Smooth muscle cell (in vitro differentiated cells): ENCODE measurements around the gene RALGPS1. TPM values are rescaled to one million over a fixed set of nuclear protein-coding genes. Genes with fewer than 3 reads are reported as not detected.
A peak's percentile ranks its signal among the peaks of the same experiment; 100 is the strongest.

ENCODE experiments used
- DNase-seq: peaks from one replicate; lab custom pipeline; 2025; ENCODE audit not compliant: unreplicated experiment; lab: John Stamatoyannopoulos, UW
- H2AFZ ChIP-seq: fragments of 200-600 bp; sonication (generic); 2 replicates; pipeline ENCODE4 v1.6.0; 2016; ENCODE audit warnings: antibody characterized with exemption, low read depth, mild to moderate bottlenecking
- H3F3A ChIP-seq: fragments of 200-600 bp; sonication (generic); 2 replicates; pipeline ENCODE4 v1.6.0; 2017; ENCODE audit warnings: antibody characterized with exemption, low read depth
- H3K27ac ChIP-seq: fragments of 200-600 bp; sonication (generic); 2 replicates; pipeline ENCODE4 v1.5.1; 2016; ENCODE audit warnings: low read depth, mild to moderate bottlenecking
- H3K27me3 ChIP-seq: fragments of 200-600 bp; sonication (generic); 2 replicates; pipeline ENCODE4 v1.6.1; 2016; ENCODE audit warnings: low read depth, mild to moderate bottlenecking
- H3K36me3 ChIP-seq: fragments of 200-600 bp; sonication (generic); 2 replicates; pipeline ENCODE4 v1.5.1; 2016; ENCODE audit warnings: low read depth
- H3K4me1 ChIP-seq: fragments of 200-600 bp; sonication (generic); 2 replicates; pipeline ENCODE4 v1.5.1; 2016; ENCODE audit warnings: low read depth
- H3K4me2 ChIP-seq: fragments of 200-600 bp; sonication (generic); 2 replicates; pipeline ENCODE4 v1.6.0; 2016; ENCODE audit warnings: mild to moderate bottlenecking
- H3K4me3 ChIP-seq: fragments of 200-600 bp; sonication (generic); 2 replicates; pipeline ENCODE4 v1.5.1; 2016; ENCODE audit warnings: mild to moderate bottlenecking
- H3K79me2 ChIP-seq: fragments of 200-600 bp; sonication (generic); 2 replicates; pipeline ENCODE4 v1.6.0; 2016; ENCODE audit warnings: low read depth, mild to moderate bottlenecking
- H3K9ac ChIP-seq: fragments of 200-600 bp; sonication (generic); 2 replicates; pipeline ENCODE4 v1.6.0; 2016; ENCODE audit warnings: low read depth
- H3K9me3 ChIP-seq: fragments of 200-600 bp; sonication (generic); replicated peaks from 2 replicates; pipeline ENCODE4 v1.5.1; 2016; ENCODE audit warnings: low read depth
- H4K20me1 ChIP-seq: fragments of 200-600 bp; sonication (generic); 2 replicates; pipeline ENCODE4 v1.6.0; 2016; ENCODE audit warnings: low read depth
- WGBS: methylation state at CpG from one replicate; pipeline ENCODE4 v1.1.7; 2016; ENCODE audit warnings: low lambda C conversion rate; 5-methylcytosine and 5-hydroxymethylcytosine counted together
- polyA plus RNA-seq: library from polyadenylated mRNA; unstranded; fragments of >200 nt; fragmentation: Nextera tagmentation; extraction: Ambion mirVana; gene quantifications from 2 replicates; pipeline ENCODE4 v1.2.1, GENCODE V29; 2016
- total RNA-seq: library from RNA; depleted of rRNA; stranded (reverse); fragments of >200 nt; gene quantifications from 2 replicates; pipeline ENCODE4 v1.2.3, GENCODE V29; 2014
- TF ChIP-seq, protein P1 (sequence below): fragments of 200-600 bp; sonication (generic); IDR thresholded peaks from 2 replicates; pipeline ENCODE4 v1.5.1; 2017; ENCODE audit warnings: borderline replicate concordance, mild to moderate bottlenecking, antibody characterized with exemption; ENCODE audit not compliant: insufficient read depth, poor library complexity, severe bottlenecking

RALGPS1 gene
- total and polyA plus RNA-seq, 2 experiments from 2014 or later, result 2.1 to 4.0 TPM

DNA sequence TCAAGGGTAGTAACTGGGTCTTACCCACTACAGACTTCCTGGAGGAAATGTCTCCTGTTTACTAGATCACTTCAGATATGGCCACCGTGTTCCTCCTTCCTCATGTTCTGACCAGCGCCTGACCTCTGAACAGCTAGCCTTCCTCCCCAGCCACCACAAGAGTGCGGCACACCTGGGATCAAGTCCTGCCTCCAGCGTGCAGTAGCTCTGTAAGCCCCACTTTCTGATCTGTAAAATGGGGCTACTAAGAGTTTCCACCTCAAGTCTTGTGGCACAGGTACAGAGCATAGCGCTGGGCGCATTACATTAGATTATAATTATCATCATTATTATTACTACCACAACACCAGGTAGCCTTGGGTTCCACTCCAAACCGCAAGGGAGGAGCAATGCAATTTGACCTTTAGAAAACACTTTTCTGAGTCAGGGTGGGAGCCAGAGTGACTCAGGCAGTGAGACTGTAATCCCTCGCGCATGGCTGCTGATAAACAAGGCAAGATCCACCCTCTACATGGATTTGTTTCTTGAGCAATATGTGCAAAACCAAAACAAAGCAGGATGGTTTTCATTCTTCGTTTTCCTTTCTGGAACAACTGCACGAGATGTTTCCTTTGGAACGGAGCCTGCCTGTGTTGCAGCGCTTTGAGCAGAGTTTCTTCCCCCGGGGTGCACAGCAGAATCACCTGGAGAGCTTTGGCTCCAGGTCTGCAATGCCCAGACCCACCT, 272.8 kb downstream of the RALGPS1 start:
- Histone ChIP-seq H3K36me3 (no peaks in the 10 kb centered on the region), H3K4me3 (no peak overlapping the region), H3F3A (no peaks in the 10 kb centered on the region), H2AFZ (no peak overlapping the region), H3K9me3 (no peaks in the 10 kb centered on the region), H4K20me1 (no peaks in the 10 kb centered on the region), H3K27ac (peak overlapping the region; percentile 78), H3K79me2 (no peaks in the 10 kb centered on the region), H3K4me1 (peaks cover 3% of the 10 kb centered on the region), H3K27me3 (no peaks in the 10 kb centered on the region), H3K9ac (peak overlapping the region; percentile 15), H3K4me2 (peak overlapping the region; percentile 68)
- 40% methylated on average over 14 of the region's 14 CpGs for WGBS
- TF ChIP-seq, protein P1, sequence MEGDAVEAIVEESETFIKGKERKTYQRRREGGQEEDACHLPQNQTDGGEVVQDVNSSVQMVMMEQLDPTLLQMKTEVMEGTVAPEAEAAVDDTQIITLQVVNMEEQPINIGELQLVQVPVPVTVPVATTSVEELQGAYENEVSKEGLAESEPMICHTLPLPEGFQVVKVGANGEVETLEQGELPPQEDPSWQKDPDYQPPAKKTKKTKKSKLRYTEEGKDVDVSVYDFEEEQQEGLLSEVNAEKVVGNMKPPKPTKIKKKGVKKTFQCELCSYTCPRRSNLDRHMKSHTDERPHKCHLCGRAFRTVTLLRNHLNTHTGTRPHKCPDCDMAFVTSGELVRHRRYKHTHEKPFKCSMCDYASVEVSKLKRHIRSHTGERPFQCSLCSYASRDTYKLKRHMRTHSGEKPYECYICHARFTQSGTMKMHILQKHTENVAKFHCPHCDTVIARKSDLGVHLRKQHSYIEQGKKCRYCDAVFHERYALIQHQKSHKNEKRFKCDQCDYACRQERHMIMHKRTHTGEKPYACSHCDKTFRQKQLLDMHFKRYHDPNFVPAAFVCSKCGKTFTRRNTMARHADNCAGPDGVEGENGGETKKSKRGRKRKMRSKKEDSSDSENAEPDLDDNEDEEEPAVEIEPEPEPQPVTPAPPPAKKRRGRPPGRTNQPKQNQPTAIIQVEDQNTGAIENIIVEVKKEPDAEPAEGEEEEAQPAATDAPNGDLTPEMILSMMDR, result no peak
- no peak for DNase-seq

DNA sequence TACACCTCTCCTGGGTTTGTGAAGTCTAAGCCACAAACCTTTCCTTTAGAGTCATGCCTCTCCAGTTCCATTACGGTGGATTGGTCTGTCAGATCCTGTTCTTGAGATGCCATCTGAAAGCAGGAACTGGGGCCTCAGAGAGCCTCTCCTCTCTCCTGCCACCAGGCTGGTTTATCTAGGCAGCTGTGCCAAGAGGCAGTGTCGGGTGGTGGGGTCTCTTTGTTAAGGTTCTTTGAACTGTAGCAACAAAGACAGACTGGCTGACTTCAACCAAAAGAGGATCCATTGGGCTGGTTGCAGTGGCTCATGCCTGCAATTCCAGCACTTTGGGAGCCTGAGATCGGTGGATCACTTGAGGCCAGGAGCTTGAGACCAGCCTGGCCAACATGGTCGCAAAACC, 273.8 kb downstream of the RALGPS1 start:
- WGBS, result 89% methylated on average over 4 of the region's 4 CpGs
- H4K20me1 ChIP-seq, result no peaks in the 10 kb centered on the region
- H3K4me2 ChIP-seq, result peak overlapping the region; percentile 68
- TF ChIP-seq, protein P1, result no peak
- H3K9ac ChIP-seq, result no peak overlapping the region
- no peaks in the 10 kb centered on the region for H3K79me2 ChIP-seq
- no peak overlapping the region for H2AFZ ChIP-seq
- no peak for DNase-seq
- H3K27ac ChIP-seq, result no peak overlapping the region
- peaks cover 3% of the 10 kb centered on the region for H3K4me1 ChIP-seq
- H3F3A ChIP-seq, result no peaks in the 10 kb centered on the region
- H3K36me3 ChIP-seq, result no peaks in the 10 kb centered on the region
- no peaks in the 10 kb centered on the region for H3K27me3 ChIP-seq
- H3K4me3 ChIP-seq, result no peak overlapping the region
- no peaks in the 10 kb centered on the region for H3K9me3 ChIP-seq

- H3K27ac ChIP-seq, result no peak overlapping the region
- H3K4me3 ChIP-seq, result no peak overlapping the region
- H2AFZ ChIP-seq, result no peak overlapping the region
- no peaks in the 10 kb centered on the region for H3K79me2 ChIP-seq
- TF ChIP-seq, protein P1, result no peak
- no peaks in the 10 kb centered on the region for H3K36me3 ChIP-seq
- H3K4me2 ChIP-seq, result no peak overlapping the region
- no peak overlapping the region for H3K9ac ChIP-seq
- H3K27me3 ChIP-seq, result no peaks in the 10 kb centered on the region
- 93% methylated on average over 5 of the region's 5 CpGs for WGBS
- H3K4me1 ChIP-seq, result peaks cover 3% of the 10 kb centered on the region
- no peaks in the 10 kb centered on the region for H4K20me1 ChIP-seq
- DNase-seq, result no peak
- no peaks in the 10 kb centered on the region for H3K9me3 ChIP-seq
- no peaks in the 10 kb centered on the region for H3F3A ChIP-seq
Measured at GRCh38 chr9:127189628-127190027, 275.0 kb downstream of the RALGPS1 start.

DNA sequence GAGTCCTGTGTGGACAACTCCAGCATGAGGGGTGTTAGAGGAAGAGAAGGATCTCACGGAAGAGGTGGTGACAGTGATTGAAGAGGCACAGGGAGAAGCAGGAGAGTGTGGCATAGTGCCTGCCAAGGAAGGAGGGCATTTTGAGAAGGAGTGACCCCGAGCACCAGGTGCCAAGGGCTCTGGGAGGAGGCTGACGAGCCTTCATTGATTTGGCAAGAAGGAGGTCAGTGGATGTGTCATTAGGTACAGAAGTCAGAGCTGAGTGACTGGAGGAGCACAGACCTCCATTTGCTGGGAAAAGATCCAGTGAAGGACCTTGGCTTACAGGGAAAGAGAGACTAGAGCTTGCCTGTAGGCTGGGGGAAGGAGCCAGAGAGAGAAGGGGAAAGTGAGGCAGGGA, 278.2 kb downstream of the RALGPS1 start:
- Histone ChIP-seq H3K27ac (no peak overlapping the region), H3K9ac (no peak overlapping the region), H3K4me2 (no peak overlapping the region), H2AFZ (no peak overlapping the region), H3F3A (no peaks in the 10 kb centered on the region), H3K4me1 (peaks cover 3% of the 10 kb centered on the region), H3K4me3 (no peak overlapping the region), H3K36me3 (no peaks in the 10 kb centered on the region), H3K79me2 (no peaks in the 10 kb centered on the region), H3K27me3 (no peaks in the 10 kb centered on the region), H4K20me1 (no peaks in the 10 kb centered on the region), H3K9me3 (no peaks in the 10 kb centered on the region)
- no peak for DNase-seq
- TF ChIP-seq, protein P1, result no peak
- WGBS, result 92% methylated on average over 3 of the region's 3 CpGs
